Pancreas (tissue), 10 donors: ENCODE data around the gene ATP10D. TPM values are rescaled to one million over a fixed set of nuclear protein-coding genes. Genes with fewer than 3 reads are reported as not detected.

Source experiments
- ATAC-seq, 4 donors: fragments of 200-7000 bp; cut with Tn5 transposase; one replicate each; pipeline versions ENCODE4 v1.8.0 to v1.9.1; 2020; ENCODE audit warnings: mild to moderate bottlenecking in 4 of 4, moderate library complexity in 4 of 4
- DNase-seq, 6 donors: peaks; one replicate each; pipeline ENCODE4 v3.0.0-alpha.2; 2020
- FAIRE-seq: peaks from 2 replicates; lab custom pipeline; 2012; peaks lifted over from hg19 to GRCh38; lab: Jason Lieb, UNC
- H3K27ac ChIP-seq, 4 donors: fragments of 200-600 bp; sonication (generic); 1 replicate in 3 of 4; 2 replicates in 1 of 4; pipeline versions ENCODE4 v1.5.0 to v1.8.0; 2020
- H3K27me3 ChIP-seq, 4 donors: fragments of 200-600 bp; one replicate each; pipeline ENCODE4 v1.8.0; 2021
- H3K36me3 ChIP-seq, 3 donors: fragments of 200-600 bp; sonication (generic) in 1 of 3; one replicate each; pipeline versions ENCODE4 v1.5.0 to v1.8.0; 2020 to 2021
- H3K4me1 ChIP-seq, 3 donors: fragments of 200-600 bp; one replicate each; pipeline ENCODE4 v1.8.0; 2021
- H3K4me3 ChIP-seq, 4 donors: fragments of 200-600 bp; sonication (generic) in 2 of 4; one replicate each; pipeline versions ENCODE4 v1.5.0 to v1.8.0; 2020 to 2021
- H3K9me3 ChIP-seq, 4 donors: fragments of 200-600 bp; one replicate each; pipeline ENCODE4 v1.8.0; 2021
- WGBS, 2 donors: extraction: QIAGEN DNeasy Blood & Tissue Kit; methylation state at CpG; one replicate each; pipeline ENCODE4 v1.1.7; 2013; 5-methylcytosine and 5-hydroxymethylcytosine counted together
- intact Hi-C, 3 donors: fragments of 100-400 bp; cut with DNase I; formaldehyde crosslinking; loops; one replicate each; pipeline versions ENCODE4 v1.11.1 to v1.14.2; 2022
- polyA plus RNA-seq, 2 donors: library from polyadenylated mRNA; stranded (reverse); fragments of 200-250 nt; gene quantifications; one replicate each; pipeline ENCODE4 v1.2.3, GENCODE V29; 2013
- total RNA-seq, 6 donors: library from RNA; stranded (reverse); fragmentation: NEBNext Ultra II Directional in 4 of 6; extraction: Animal tissue kit (Norgen Biotek cat#: 25700) in 4 of 6; gene quantifications; one replicate each; pipeline versions ENCODE4 v1.2.1 to v1.2.4, GENCODE V29; 2021 to 2023
- TF ChIP-seq, protein P1 (sequence below), 4 donors: fragments of 200-600 bp; sonication (generic) in 3 of 4; IDR thresholded peaks; one replicate each; pipeline versions ENCODE4 v1.5.0 to v1.8.0; 2021; ENCODE audit warnings: antibody characterized with exemption in 4 of 4
- donor health status: healthy with polysubstance abuse.
- donor health status: DM: no; HTN: no; CAD: no; lungs with moderate emphysema.
- donor health status: DM: no; HTN: no; CAD: no.
- donor health status: control.
- donor health status: control.
- donor health status: Bipolar disorder and iron deficiency.
- donor health status: DM: yes; HTN: yes; CAD: no.
- donor health status: DM: no; HTN: no; CAD: no.
- donor health status: DM: no; HTN: no; CAD: no.
- donor health status: DM: yes; HTN: yes; CAD: no.

ATP10D gene
- total and polyA plus RNA-seq, 8 donors: 2.1 to 20.5 (median 7.5) TPM

GRCh38 chr4:47469951-47470350, 15.1 kb upstream of the ATP10D start:
- Histone ChIP-seq H3K36me3 (no peaks in the 10 kb centered on the region), H3K27me3 (no peaks in the 10 kb centered on the region), H3K4me1 (no peaks in the 10 kb centered on the region), H3K9me3 (no peaks in the 10 kb centered on the region), H3K4me3 (no peak overlapping the region), H3K27ac (no peak overlapping the region)
- FAIRE-seq: no peak
- DNase-seq: no peak
- TF ChIP-seq, protein P1, sequence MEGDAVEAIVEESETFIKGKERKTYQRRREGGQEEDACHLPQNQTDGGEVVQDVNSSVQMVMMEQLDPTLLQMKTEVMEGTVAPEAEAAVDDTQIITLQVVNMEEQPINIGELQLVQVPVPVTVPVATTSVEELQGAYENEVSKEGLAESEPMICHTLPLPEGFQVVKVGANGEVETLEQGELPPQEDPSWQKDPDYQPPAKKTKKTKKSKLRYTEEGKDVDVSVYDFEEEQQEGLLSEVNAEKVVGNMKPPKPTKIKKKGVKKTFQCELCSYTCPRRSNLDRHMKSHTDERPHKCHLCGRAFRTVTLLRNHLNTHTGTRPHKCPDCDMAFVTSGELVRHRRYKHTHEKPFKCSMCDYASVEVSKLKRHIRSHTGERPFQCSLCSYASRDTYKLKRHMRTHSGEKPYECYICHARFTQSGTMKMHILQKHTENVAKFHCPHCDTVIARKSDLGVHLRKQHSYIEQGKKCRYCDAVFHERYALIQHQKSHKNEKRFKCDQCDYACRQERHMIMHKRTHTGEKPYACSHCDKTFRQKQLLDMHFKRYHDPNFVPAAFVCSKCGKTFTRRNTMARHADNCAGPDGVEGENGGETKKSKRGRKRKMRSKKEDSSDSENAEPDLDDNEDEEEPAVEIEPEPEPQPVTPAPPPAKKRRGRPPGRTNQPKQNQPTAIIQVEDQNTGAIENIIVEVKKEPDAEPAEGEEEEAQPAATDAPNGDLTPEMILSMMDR (IDR thresholded peaks at IDR 0.05): no peak
- intact Hi-C loops: no loop called here
- 66 to 70% methylated on average over 3 of the region's 3 CpGs for WGBS, 2 donors
- ATAC-seq: no peak

DNA sequence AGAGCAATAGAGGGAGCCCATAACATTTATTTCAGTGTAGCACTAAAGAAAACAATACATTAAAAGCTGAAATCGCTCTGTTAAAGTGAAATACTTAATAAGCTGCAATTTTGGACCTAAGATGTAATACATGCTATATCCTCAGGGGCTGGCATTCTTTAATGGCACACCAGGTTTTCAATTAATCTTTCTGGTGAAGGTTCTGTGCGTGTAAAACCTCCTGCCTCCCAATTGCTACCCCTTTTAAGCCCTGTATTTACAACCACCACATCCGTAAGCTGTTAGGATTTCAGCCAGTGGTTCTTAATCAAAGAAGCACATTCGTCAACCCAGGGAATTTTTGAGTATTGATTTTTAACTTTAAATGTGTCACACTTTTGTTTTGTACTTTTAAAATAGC, 14.0 kb upstream of the ATP10D start:
- Histone ChIP-seq H3K27me3 (no peaks in the 10 kb centered on the region), H3K9me3 (no peaks in the 10 kb centered on the region), H3K36me3 (no peaks in the 10 kb centered on the region), H3K4me1 (no peaks in the 10 kb centered on the region), H3K27ac (peak overlapping the region in 2 of 4 donors; percentile 3 to 38), H3K4me3 (no peak overlapping the region)
- ATAC-seq: peak in 3 of 4 donors; percentile 56 to 86 (median 73)
- 34 to 36% methylated on average over 4 of the region's 4 CpGs for WGBS, 2 donors
- DNase-seq: no peak
- intact Hi-C loops: no loop called here
- TF ChIP-seq, protein P1 (IDR thresholded peaks at IDR 0.05): no peak
- FAIRE-seq: no peak

DNA sequence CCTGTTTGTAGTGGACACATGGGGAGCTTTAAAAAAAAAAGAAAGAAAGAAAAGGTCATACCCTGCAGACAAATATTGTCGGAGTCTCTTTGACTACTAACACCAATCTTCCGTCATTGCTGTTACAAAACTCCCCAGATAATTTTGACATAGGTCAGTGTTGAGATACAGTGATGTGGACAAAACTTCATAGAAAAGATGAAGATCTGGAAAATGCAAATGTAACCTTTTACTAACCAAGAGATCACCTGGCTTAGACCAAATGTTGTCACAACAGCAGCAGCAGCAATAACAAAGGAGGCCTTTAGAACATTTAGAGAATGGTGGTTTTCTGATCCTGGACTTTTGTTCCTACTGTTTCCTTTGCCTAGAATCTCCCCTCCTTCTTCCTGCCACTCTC, 13.5 kb upstream of the ATP10D start:
- no peaks in the 10 kb centered on the region for H3K36me3 ChIP-seq
- no peak for FAIRE-seq
- no peak for DNase-seq
- WGBS, 2 donors: 57 to 63% methylated on average over 2 of the region's 2 CpGs
- H3K4me1 ChIP-seq: no peaks in the 10 kb centered on the region
- H3K27me3 ChIP-seq: no peaks in the 10 kb centered on the region
- H3K27ac ChIP-seq: peak overlapping the region in 3 of 4 donors; percentile 3 to 44 (median 38)
- H3K9me3 ChIP-seq: no peaks in the 10 kb centered on the region
- no peak overlapping the region for H3K4me3 ChIP-seq
- ATAC-seq: peak in 3 of 4 donors; percentile 24 to 62 (median 37)
- intact Hi-C loops: no loop called here
- TF ChIP-seq, protein P1 (IDR thresholded peaks at IDR 0.05): no peak

DNA sequence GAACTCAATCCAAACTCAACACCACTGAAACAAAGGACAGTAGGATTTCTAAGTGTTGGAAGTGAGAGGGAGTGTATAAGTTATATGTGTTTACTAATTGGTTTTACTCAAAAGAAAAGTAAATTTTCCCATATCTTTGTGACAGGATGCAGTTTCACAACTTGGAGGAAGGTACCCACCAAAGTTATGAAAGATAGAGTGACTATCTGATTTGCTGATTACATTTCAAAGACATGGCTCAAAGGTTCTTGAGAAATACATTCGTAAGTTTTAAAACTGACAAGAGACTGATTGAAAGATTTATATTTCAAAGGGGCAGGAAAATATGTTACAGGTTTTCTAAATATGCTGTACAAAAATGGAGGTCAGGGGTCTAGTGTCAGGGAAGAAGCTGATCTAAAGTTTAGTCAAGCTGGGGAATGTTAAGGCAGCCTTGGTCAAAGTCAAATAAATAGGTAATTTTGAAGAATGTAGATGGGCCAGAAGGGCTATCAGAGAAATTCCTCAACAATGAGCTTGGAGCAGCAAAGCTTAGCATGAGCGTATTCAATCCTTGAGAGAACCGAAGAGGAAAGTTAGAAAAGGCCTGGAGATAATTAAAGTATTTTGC, 11.8 kb upstream of the ATP10D start:
- intact Hi-C loops: no loop called here
- no peak for ATAC-seq
- TF ChIP-seq, protein P1 (IDR thresholded peaks at IDR 0.05): no peak
- no peaks in the 10 kb centered on the region for H3K4me1 ChIP-seq
- WGBS, 2 donors: 87 to 93% methylated on average over 3 of the region's 3 CpGs
- H3K36me3 ChIP-seq: no peaks in the 10 kb centered on the region
- no peak for FAIRE-seq
- H3K27ac ChIP-seq: no peak overlapping the region
- H3K27me3 ChIP-seq: no peaks in the 10 kb centered on the region
- no peak for DNase-seq
- H3K4me3 ChIP-seq: no peak overlapping the region
- no peaks in the 10 kb centered on the region for H3K9me3 ChIP-seq

GRCh38 chr4:47474799-47475198, 10.3 kb upstream of the ATP10D start:
- FAIRE-seq (no peak), ATAC-seq (no peak), DNase-seq (no peak)
- H3K27ac ChIP-seq: no peak overlapping the region
- no peak overlapping the region for H3K4me3 ChIP-seq
- no peaks in the 10 kb centered on the region for H3K4me1 ChIP-seq
- WGBS, 2 donors: 56 to 66% methylated on average over 4 of the region's 4 CpGs
- H3K9me3 ChIP-seq: no peaks in the 10 kb centered on the region
- intact Hi-C loops: no loop called here
- H3K27me3 ChIP-seq: no peaks in the 10 kb centered on the region
- no peaks in the 10 kb centered on the region for H3K36me3 ChIP-seq
- TF ChIP-seq, protein P1 (IDR thresholded peaks at IDR 0.05): no peak
